H1 (cell line): Measurements from ENCODE around the gene KCTD7. TPM values are rescaled to one million over a fixed set of nuclear protein-coding genes. Genes with fewer than 3 reads are reported as not detected.
"Not testable (repeated sequence)": the region's sequence is repeated elsewhere in the genome, so short reads cannot be mapped to it uniquely, and the experiment has no call there.

ENCODE experiments used
- CTCF ChIA-PET: fragments of 300-600 bp; sonication (Branson Sonifier 250); formaldehyde crosslinking; loops from one replicate; lab custom pipeline; 2021; ENCODE audit not compliant: partially characterized antibody; lab: Charles Lee
- POLR2A ChIA-PET: fragments of 300-600 bp; sonication (Branson Sonifier 250); formaldehyde crosslinking; loops from one replicate; lab custom pipeline; 2021; ENCODE audit warnings: inconsistent platforms; ENCODE audit not compliant: partially characterized antibody; lab: Charles Lee
- DNase-seq, 2 experiments: peaks; one replicate each; pipeline versions ENCODE4 v3.0.0 to v3.0.0-alpha.2; 2010 to 2022; ENCODE audit warnings: low spot score in 2 of 2, low read depth in 1 of 2, mixed read lengths in 1 of 2
- FAIRE-seq: peaks from 2 replicates; lab custom pipeline; 2011; peaks lifted over from hg19 to GRCh38; lab: Jason Lieb, UNC
- H2AFZ ChIP-seq: 2 replicates; pipeline ENCODE4 v1.8.1; 2012; ENCODE audit warnings: low read length, inconsistent platforms
- H2AK5ac ChIP-seq: 2 replicates; pipeline ENCODE4 v1.6.1; 2013; ENCODE audit warnings: low read depth, low read length
- H2BK120ac ChIP-seq: replicated peaks from 2 replicates; pipeline ENCODE3; 2013; ENCODE audit warnings: low read depth, low read length, inconsistent platforms
- H2BK12ac ChIP-seq: 2 replicates; pipeline ENCODE4 v1.6.1; 2013; ENCODE audit warnings: low read depth, low read length
- H2BK15ac ChIP-seq: 2 replicates; pipeline ENCODE4 v1.6.1; 2013; ENCODE audit warnings: low read length
- H2BK20ac ChIP-seq: 2 replicates; pipeline ENCODE4 v1.6.1; 2013; ENCODE audit warnings: low read length
- H2BK5ac ChIP-seq: 2 replicates; pipeline ENCODE4 v1.6.1; 2013; ENCODE audit warnings: low read depth, low read length
- H3K14ac ChIP-seq: 2 replicates; pipeline ENCODE4 v1.6.1; 2013; ENCODE audit warnings: inconsistent platforms; ENCODE audit not compliant: insufficient read length
- H3K18ac ChIP-seq: 2 replicates; pipeline ENCODE4 v1.6.1; 2013; ENCODE audit warnings: low read length; ENCODE audit errors: extremely low read depth
- H3K23ac ChIP-seq: 2 replicates; pipeline ENCODE4 v1.6.1; 2013; ENCODE audit warnings: inconsistent platforms; ENCODE audit not compliant: insufficient read length
- H3K23me2 ChIP-seq: 2 replicates; pipeline ENCODE4 v1.6.1; 2013; ENCODE audit warnings: low read depth, low read length
- H3K27ac ChIP-seq: 2 replicates; pipeline ENCODE4 v1.6.1; 2011; ENCODE audit warnings: low read depth, low read length, inconsistent platforms
- H3K27me3 ChIP-seq, 4 experiments: replicated peaks in 1 of 4; 1 replicate in 1 of 4; 2 replicates in 3 of 4; pipeline versions ENCODE4 v1.6.1 to v1.8.1; 2011 to 2013; ENCODE audit warnings: low read length in 3 of 4, mild to moderate bottlenecking in 3 of 4, inconsistent platforms in 2 of 4, mixed read lengths in 2 of 4, moderate library complexity in 1 of 4; ENCODE audit not compliant: control insufficient read depth in 3 of 4, insufficient read depth in 3 of 4; ENCODE audit errors: extremely low read depth in 1 of 4
- H3K36me3 ChIP-seq, 4 experiments: 2 replicates each; pipeline versions ENCODE4 v1.6.1 to v1.8.1; 2011 to 2013; ENCODE audit warnings: mild to moderate bottlenecking in 4 of 4, low read length in 3 of 4, moderate library complexity in 2 of 4, control low read depth in 1 of 4, inconsistent platforms in 1 of 4; ENCODE audit not compliant: insufficient read depth in 4 of 4, control insufficient read depth in 2 of 4
- H3K4ac ChIP-seq: replicated peaks from 2 replicates; pipeline ENCODE3; 2013; ENCODE audit warnings: low read length, low read depth, mixed read lengths, inconsistent platforms; ENCODE audit not compliant: insufficient read length
- H3K4me1 ChIP-seq, 4 experiments: replicated peaks in 1 of 4; 1 replicate in 1 of 4; 2 replicates in 3 of 4; pipeline versions ENCODE4 v1.6.1 to v1.8.1; 2011 to 2013; ENCODE audit warnings: low read length in 3 of 4, inconsistent platforms in 2 of 4, mixed read lengths in 1 of 4; ENCODE audit not compliant: insufficient read depth in 4 of 4, control insufficient read depth in 3 of 4
- H3K4me2 ChIP-seq, 2 experiments: 2 replicates each; pipeline versions ENCODE4 v1.6.1 to v1.8.1; 2011 to 2013; ENCODE audit warnings: low read depth in 2 of 2, low read length in 2 of 2, control low read depth in 1 of 2, inconsistent platforms in 1 of 2, mild to moderate bottlenecking in 1 of 2; ENCODE audit not compliant: insufficient read depth in 1 of 2
- H3K4me3 ChIP-seq, 4 experiments: fragments of 200-600, 300-600 bp in 1 of 4; sonication (generic), shearing (Covaris generic), sonication (Bioruptor Twin) in 1 of 4; 2 replicates each; pipeline versions ENCODE4 v1.5.1 to v1.8.1; 2011 to 2016; ENCODE audit warnings: low read length in 4 of 4, low read depth in 3 of 4, control low read depth in 2 of 4, inconsistent platforms in 2 of 4, mild to moderate bottlenecking in 2 of 4, mixed read lengths in 1 of 4, moderate library complexity in 1 of 4; ENCODE audit not compliant: insufficient read depth in 2 of 4; ENCODE audit errors: extremely low read depth in 1 of 4
- H3K56ac ChIP-seq: replicated peaks from 2 replicates; pipeline ENCODE3; 2013; ENCODE audit warnings: low read depth, mild to moderate bottlenecking, mixed read lengths, low read length, inconsistent platforms; ENCODE audit not compliant: insufficient read length
- H3K79me1 ChIP-seq: 2 replicates; pipeline ENCODE4 v1.6.1; 2013; ENCODE audit warnings: low read depth, low read length, control low read depth
- H3K79me2 ChIP-seq, 2 experiments: 2 replicates each; pipeline versions ENCODE4 v1.6.1 to v1.8.1; 2012 to 2013; ENCODE audit warnings: low read length in 2 of 2, mild to moderate bottlenecking in 2 of 2, inconsistent platforms in 1 of 2; ENCODE audit not compliant: insufficient read depth in 2 of 2, control insufficient read depth in 1 of 2
- H3K9ac ChIP-seq, 4 experiments: replicated peaks in 1 of 4; 1 replicate in 1 of 4; 2 replicates in 3 of 4; pipeline versions ENCODE4 v1.6.1 to v1.8.1; 2011 to 2013; ENCODE audit warnings: low read depth in 3 of 4, low read length in 3 of 4, control low read depth in 2 of 4, mild to moderate bottlenecking in 2 of 4, moderate library complexity in 2 of 4, inconsistent platforms in 1 of 4; ENCODE audit errors: extremely low read depth in 1 of 4
- H3K9me3 ChIP-seq, 2 experiments: 2 replicates each; pipeline versions ENCODE4 v1.6.1 to v1.8.1; 2012 to 2013; ENCODE audit warnings: mild to moderate bottlenecking in 2 of 2, moderate library complexity in 2 of 2, control low read depth in 1 of 2, inconsistent platforms in 1 of 2, low read depth in 1 of 2, low read length in 1 of 2, mixed read lengths in 1 of 2; ENCODE audit not compliant: insufficient read depth in 2 of 2
- H4K20me1 ChIP-seq, 2 experiments: replicated peaks in 1 of 2; 2 replicates each; pipeline versions ENCODE3 to v1.8.1; 2011 to 2013; ENCODE audit warnings: inconsistent platforms in 2 of 2, low read length in 2 of 2, mild to moderate bottlenecking in 1 of 2; ENCODE audit not compliant: insufficient read depth in 2 of 2, control insufficient read depth in 1 of 2
- H4K5ac ChIP-seq: 2 replicates; pipeline ENCODE4 v1.6.1; 2013; ENCODE audit warnings: low read length, low read depth, mixed read lengths, inconsistent platforms; ENCODE audit not compliant: insufficient read length
- H4K8ac ChIP-seq: 2 replicates; pipeline ENCODE4 v1.8.0; 2013; ENCODE audit warnings: mild to moderate bottlenecking, moderate library complexity, low read length, inconsistent platforms; ENCODE audit not compliant: insufficient read depth; ENCODE audit errors: extremely low read depth
- H4K91ac ChIP-seq: replicated peaks from 2 replicates; pipeline ENCODE3; 2013; ENCODE audit warnings: low read length, mixed read lengths, inconsistent platforms; ENCODE audit not compliant: insufficient read length
- WGBS, 2 experiments: shearing (Covaris generic) in 1 of 2; methylation state at CpG; one replicate each; pipeline versions ENCODE4 v1.1.6 to v1.1.7; 2013 to 2015; ENCODE audit warnings: low lambda C conversion rate in 2 of 2, mixed read lengths in 2 of 2, inconsistent platforms in 1 of 2, low coverage in 1 of 2, missing lambda C conversion rate in 1 of 2; ENCODE audit not compliant: insufficient replicate concordance in 2 of 2, insufficient coverage in 1 of 2, insufficient read length in 1 of 2; ENCODE audit errors: extremely low coverage in 1 of 2, missing lambda C conversion rate in 1 of 2; 5-methylcytosine and 5-hydroxymethylcytosine counted together
- polyA plus RNA-seq, 7 experiments: library from polyadenylated mRNA; depleted of rRNA in 3 of 7; stranded (reverse) in 5 of 7; unstranded in 2 of 7; fragments of >200 nt in 5 of 7; fragments of 200-250 nt in 2 of 7; gene quantifications; 1 replicate in 5 of 7; 2 replicates in 1 of 7; 4 replicates in 1 of 7; pipeline versions ENCODE4 v1.2.1 to v1.2.3, GENCODE V29; 2011 to 2013; ENCODE audit warnings: missing spikeins in 2 of 7, mixed read lengths in 2 of 7
- total RNA-seq: library from RNA; stranded (reverse); fragmentation: NEBNext Ultra II Directional; extraction: Animal tissue kit (Norgen Biotek cat#: 25700); gene quantifications from 2 replicates; pipeline ENCODE4 v1.2.1, GENCODE V29; 2021

KCTD7 gene
- total and polyA plus RNA-seq, 2 of the 8 experiments (the other 6 are each of a cell fraction or from before 2014, with no cell fraction given), result 8.6 to 11.9 TPM

DNA sequence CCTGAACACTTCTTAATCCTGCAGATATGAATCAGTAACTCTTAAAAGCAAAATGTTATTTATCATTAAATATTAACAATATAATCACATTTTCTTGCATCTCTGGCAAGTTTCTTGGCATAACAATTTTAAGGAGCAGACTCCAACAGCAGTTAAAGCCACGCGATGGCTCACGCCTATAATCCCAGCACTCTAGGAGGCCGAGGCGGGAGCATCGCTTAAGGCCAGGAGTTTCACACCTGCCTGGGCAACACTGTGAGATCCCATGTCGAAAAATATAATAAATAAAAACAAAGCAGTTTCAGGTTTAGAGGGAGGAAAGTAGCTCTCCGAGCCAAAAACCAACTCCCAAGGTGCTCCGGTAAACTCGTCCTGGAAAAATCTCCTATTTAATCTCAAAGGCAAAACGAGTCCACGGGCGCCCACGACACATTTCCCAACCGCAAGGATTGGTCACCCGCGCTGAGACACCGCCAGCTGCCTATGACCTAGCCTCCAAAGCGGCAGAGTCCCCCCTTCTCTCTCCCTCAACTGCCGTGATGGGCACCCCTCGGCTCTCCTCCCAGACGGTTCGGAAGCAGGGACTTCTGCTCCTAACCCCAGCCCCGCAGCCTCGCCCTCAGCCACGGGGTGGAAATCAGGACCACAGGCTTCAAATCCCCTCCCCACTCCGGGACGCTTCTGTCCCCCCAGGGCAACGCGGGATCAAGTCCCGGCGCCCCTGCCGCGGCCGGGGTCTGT lies 37.5 kb upstream of the KCTD7 start:
- Histone ChIP-seq H3K4me3 (peak overlapping the region; percentile 56 to 87 (median 80)), H2BK5ac (0 out of 2 replicates have a peak overlapping the region, but pooled peaks have one; percentile 93), H3K79me1 (peaks cover 10% of the 10 kb centered on the region), H3K27ac (peak overlapping the region; percentile 89; the same call in 1 of the 2 replicates), H3K4me2 (peak overlapping the region; percentile 43 to 80), H4K8ac (peak overlapping the region; percentile 39; the same call in 1 of the 2 replicates), H3K9ac (peak overlapping the region; percentile 79 to 90 (median 85)), H3K79me2 (peaks cover 26 to 59% of the 10 kb centered on the region in 2 experiments)
- ChIA-PET CTCF (interaction anchor here (0.6 to 1.7 kb wide), 3 partner anchors 15 to 52 kb away, joined by 3 to 4 read pairs (median 4); no protein-coding TSS in a partner anchor), POLR2A (interaction anchor here (0.6 to 2.5 kb wide), 4 partner anchors 12 to 152 kb away, joined by 3 to 5 read pairs (median 4); no protein-coding TSS in a partner anchor)
- H3K18ac ChIP-seq, DNase-seq, H2AFZ ChIP-seq, H2BK20ac ChIP-seq, H2BK120ac ChIP-seq, H2BK15ac ChIP-seq, H4K5ac ChIP-seq, H3K23ac ChIP-seq, H3K4me1 ChIP-seq, H3K4ac ChIP-seq, H2BK12ac ChIP-seq, H3K56ac ChIP-seq, H3K27me3 ChIP-seq, H3K9me3 ChIP-seq, H3K23me2 ChIP-seq, H4K20me1 ChIP-seq, H3K36me3 ChIP-seq, FAIRE-seq, H4K91ac ChIP-seq, H2AK5ac ChIP-seq, H3K14ac ChIP-seq: not testable (repeated sequence)
- 14% methylated on average over 31 of the region's 35 CpGs; no CpG with 5 or more reads in 1 of the 2 experiments for WGBS, 2 experiments
